ENCODE data around the gene HRNR. TPM values are rescaled to one million over a fixed set of nuclear protein-coding genes. Genes with fewer than 3 reads are reported as not detected.

The HRNR gene
- 0.01 TPM in 2 of 5 replicates, not detected in the others for total RNA-seq (2022; extraction: Qiagen RNA extraction)

GRCh38 chr1:152224093-152224492 is at the start of gene HRNR:
Gene HRNR (minus strand): TSS chr1:152224193. CDS start chr1:152223253, 940 bp downstream.

Other genes starting within 250 kb of the HRNR start
- gene S100A10, start 230.3 kb downstream of the HRNR start, total RNA-seq (2022; extraction: Qiagen RNA extraction) = 2,226 to 2,594 TPM (median 2,422 TPM) in 5 replicates
- gene S100A11, start 187.2 kb downstream of the HRNR start, total RNA-seq (2022; extraction: Qiagen RNA extraction) = 1,684 to 2,013 TPM (median 1,920 TPM) in 5 replicates
- not detected in 5 replicates for gene TCHHL1, start 135.1 kb downstream of the HRNR start, total RNA-seq (2022; extraction: Qiagen RNA extraction)
- 0.23 to 0.28 TPM (median 0.25 TPM) in 5 replicates for gene TCHH, start 108.7 kb downstream of the HRNR start, total RNA-seq (2022; extraction: Qiagen RNA extraction)
- gene RPTN, start 65.0 kb downstream of the HRNR start, total RNA-seq (2022; extraction: Qiagen RNA extraction) = 0.02 TPM in 2 of 5 replicates, not detected in the others
- 0.01 TPM in 3 of 5 replicates, not detected in the others for gene FLG, start 101.0 kb upstream of the HRNR start, total RNA-seq (2022; extraction: Qiagen RNA extraction)
- not detected in 5 replicates for gene FLG2, start 135.8 kb upstream of the HRNR start, total RNA-seq (2022; extraction: Qiagen RNA extraction)
- gene CRNN, start 190.1 kb upstream of the HRNR start, total RNA-seq (2022; extraction: Qiagen RNA extraction) = not detected in 5 replicates